Type B pancreatic cell (in vitro differentiated cells): ENCODE data around the gene ACER3. TPM values are rescaled to one million over a fixed set of nuclear protein-coding genes. Genes with fewer than 3 reads are reported as not detected.
"Not testable (repeated sequence)": the region's sequence is repeated elsewhere in the genome, so short reads cannot be mapped to it uniquely, and the experiment has no call there.

Source experiments
- DNase-seq: peaks from one replicate; pipeline ENCODE4 v3.0.0; 2021; ENCODE audit warnings: mixed read lengths; ENCODE audit not compliant: unreplicated experiment; ENCODE audit errors: extremely low spot score
- H3K27ac Mint-ChIP-seq: 2 replicates; pipeline ENCODE4 v1.8.0; 2021; ENCODE audit warnings: mild to moderate bottlenecking, mixed read lengths
- H3K27me3 Mint-ChIP-seq: 2 replicates; pipeline ENCODE4 v1.8.0; 2021; ENCODE audit warnings: mixed read lengths
- H3K36me3 Mint-ChIP-seq: 2 replicates; pipeline ENCODE4 v1.8.0; 2021; ENCODE audit warnings: mixed read lengths
- H3K4me1 Mint-ChIP-seq: one replicate; pipeline ENCODE4 v1.8.0; 2021; ENCODE audit warnings: mixed read lengths; ENCODE audit not compliant: unreplicated experiment
- H3K4me3 Mint-ChIP-seq: 2 replicates; pipeline ENCODE4 v1.8.0; 2021; ENCODE audit warnings: mild to moderate bottlenecking, mixed read lengths
- H3K9me3 Mint-ChIP-seq: 2 replicates; pipeline ENCODE4 v1.8.0; 2021; ENCODE audit warnings: mixed read lengths
- CTCF ChIP-seq: fragments of 200-600 bp; sonication (generic); conservative IDR thresholded peaks from 2 replicates; pipeline ENCODE4 v1.5.0; 2021; ENCODE audit warnings: antibody characterized with exemption, mild to moderate bottlenecking
- total RNA-seq: library from RNA; stranded (reverse); gene quantifications from 2 replicates; pipeline ENCODE4 v1.2.1, GENCODE V29; 2021; ENCODE audit warnings: low replicate concordance

ACER3 gene
- total RNA-seq, 1 donor from 2014 or later, result 25.7 TPM

DNA sequence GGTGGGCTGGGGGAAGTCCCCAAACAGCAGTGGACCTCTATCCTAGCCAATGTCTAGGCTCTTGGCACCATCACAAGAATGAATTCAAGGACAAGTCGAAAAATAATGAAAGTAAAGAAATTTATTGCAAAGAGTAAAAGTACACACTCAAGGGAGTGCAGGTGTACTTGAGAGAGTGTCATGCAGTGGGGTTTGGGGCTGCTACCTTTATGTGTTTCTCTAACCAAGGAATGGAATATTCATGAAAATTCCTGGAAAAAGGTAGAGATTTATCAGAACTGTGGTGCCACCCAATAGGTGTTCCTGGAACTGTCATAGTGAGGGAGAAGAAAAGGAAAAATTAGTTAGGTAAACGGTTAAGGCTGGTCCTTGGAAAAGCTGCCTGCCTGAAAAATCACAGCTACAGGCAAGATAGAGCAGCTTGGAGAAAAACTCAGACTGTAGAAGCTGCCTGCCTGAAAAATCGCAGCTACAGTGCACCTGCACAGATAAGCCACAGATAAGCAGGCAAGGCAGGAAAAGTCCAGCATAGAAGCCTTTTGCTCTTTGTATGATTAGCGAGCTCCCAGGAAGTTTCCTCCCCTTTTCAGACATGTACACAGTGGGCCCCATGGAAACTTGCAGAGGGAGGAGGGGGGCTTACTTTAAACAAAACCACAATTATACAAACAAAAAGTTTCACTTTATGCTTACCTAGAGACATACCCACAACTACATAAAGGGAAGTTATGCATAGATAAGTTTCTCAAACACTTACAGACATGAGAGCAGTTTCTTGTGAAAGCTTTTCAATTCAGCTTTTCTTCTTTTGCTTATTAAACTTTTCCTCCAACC lies 102.1 kb downstream of the ACER3 start:
- H3K27ac Mint-ChIP-seq, result peak overlapping the region; percentile 62
- no peak for DNase-seq
- peaks cover 5% of the 10 kb centered on the region for H3K9me3 Mint-ChIP-seq
- H3K4me1 Mint-ChIP-seq, result no peaks in the 10 kb centered on the region
- H3K4me3 Mint-ChIP-seq, result no peak overlapping the region
- peaks cover 33% of the 10 kb centered on the region for H3K36me3 Mint-ChIP-seq
- TF ChIP-seq CTCF, result no peak
- no peaks in the 10 kb centered on the region for H3K27me3 Mint-ChIP-seq

GRCh38 chr11:76963417-76964168 lies 102.9 kb downstream of the ACER3 start:
- Mint-ChIP-seq H3K27ac (peak overlapping the region; percentile 62), H3K36me3 (peaks cover 33% of the 10 kb centered on the region)
- H3K4me3 Mint-ChIP-seq, DNase-seq, H3K27me3 Mint-ChIP-seq, H3K9me3 Mint-ChIP-seq, H3K4me1 Mint-ChIP-seq: not testable (repeated sequence)

- no peak for DNase-seq
- Mint-ChIP-seq H3K27me3 (no peaks in the 10 kb centered on the region), H3K4me3 (no peak overlapping the region), H3K27ac (no peak overlapping the region), H3K4me1 (no peaks in the 10 kb centered on the region), H3K36me3 (peaks cover 8% of the 10 kb centered on the region), H3K9me3 (no peaks in the 10 kb centered on the region)
- TF ChIP-seq CTCF, result no peak
These were observed 111.3 kb downstream of the ACER3 start for GRCh38 chr11:76972051-76972450.

DNA sequence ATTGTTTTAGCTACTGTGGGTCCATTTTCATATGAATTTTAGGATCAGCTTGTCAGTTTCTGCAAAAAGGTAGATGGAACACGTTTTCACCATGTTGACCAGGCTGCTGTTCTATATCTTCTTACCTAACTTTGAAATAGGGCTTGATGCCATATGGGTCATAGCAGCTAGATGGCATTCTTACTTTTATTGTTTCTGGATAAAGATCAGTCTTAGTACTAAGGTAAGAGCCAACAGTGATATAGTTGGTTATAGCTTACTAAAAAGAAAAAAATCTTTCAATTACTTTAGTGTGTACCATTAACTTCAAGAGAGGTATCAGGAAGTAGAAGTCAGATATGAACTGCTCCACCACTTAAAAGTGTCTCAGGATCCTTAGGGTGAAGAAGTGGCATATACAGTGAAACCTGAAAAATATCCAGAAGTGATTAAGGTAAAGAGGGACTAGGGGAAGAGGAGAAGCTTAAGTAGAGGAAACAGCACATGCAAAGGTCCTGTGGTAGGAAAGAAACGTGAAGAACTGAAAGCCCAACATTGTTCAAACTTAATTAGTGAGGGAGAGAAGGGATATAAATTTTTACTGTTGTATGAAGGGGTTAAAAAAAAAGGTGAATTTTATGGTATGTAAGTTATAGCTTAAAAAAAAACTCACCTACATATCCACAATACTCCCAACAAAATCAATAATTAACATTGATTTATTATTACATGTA lies 113.6 kb downstream of the ACER3 start:
- TF ChIP-seq CTCF, result no peak
- H3K4me3 Mint-ChIP-seq, result no peak overlapping the region
- no peaks in the 10 kb centered on the region for H3K4me1 Mint-ChIP-seq
- H3K27me3 Mint-ChIP-seq, result no peaks in the 10 kb centered on the region
- H3K27ac Mint-ChIP-seq, result no peak overlapping the region
- peaks cover 8% of the 10 kb centered on the region for H3K36me3 Mint-ChIP-seq
- DNase-seq, result no peak
- no peaks in the 10 kb centered on the region for H3K9me3 Mint-ChIP-seq

- TF ChIP-seq CTCF, result no peak
- Mint-ChIP-seq H3K4me3 (no peak overlapping the region), H3K4me1 (no peaks in the 10 kb centered on the region), H3K9me3 (no peaks in the 10 kb centered on the region), H3K27me3 (no peaks in the 10 kb centered on the region), H3K36me3 (peaks cover 7% of the 10 kb centered on the region), H3K27ac (no peak overlapping the region)
- no peak for DNase-seq
These were observed 114.8 kb downstream of the ACER3 start for GRCh38 chr11:76975513-76975912.
